GM23248 (cell line): Measurements from ENCODE around the gene PCDHA9.

ENCODE experiments used
- EZH2 ChIP-seq: fragments of 200-600 bp; sonication (generic); IDR thresholded peaks from 2 replicates; pipeline ENCODE4 v1.6.1; 2018; ENCODE audit warnings: antibody characterized with exemption, mild to moderate bottlenecking; ENCODE audit not compliant: insufficient read depth, poor library complexity, severe bottlenecking
- EZH2phosphoT487 ChIP-seq: fragments of 200-600 bp; sonication (generic); IDR thresholded peaks from 2 replicates; pipeline ENCODE4 v1.6.1; 2018; ENCODE audit warnings: antibody characterized with exemption, moderate library complexity, mild to moderate bottlenecking, low read depth; ENCODE audit not compliant: insufficient read depth

DNA sequence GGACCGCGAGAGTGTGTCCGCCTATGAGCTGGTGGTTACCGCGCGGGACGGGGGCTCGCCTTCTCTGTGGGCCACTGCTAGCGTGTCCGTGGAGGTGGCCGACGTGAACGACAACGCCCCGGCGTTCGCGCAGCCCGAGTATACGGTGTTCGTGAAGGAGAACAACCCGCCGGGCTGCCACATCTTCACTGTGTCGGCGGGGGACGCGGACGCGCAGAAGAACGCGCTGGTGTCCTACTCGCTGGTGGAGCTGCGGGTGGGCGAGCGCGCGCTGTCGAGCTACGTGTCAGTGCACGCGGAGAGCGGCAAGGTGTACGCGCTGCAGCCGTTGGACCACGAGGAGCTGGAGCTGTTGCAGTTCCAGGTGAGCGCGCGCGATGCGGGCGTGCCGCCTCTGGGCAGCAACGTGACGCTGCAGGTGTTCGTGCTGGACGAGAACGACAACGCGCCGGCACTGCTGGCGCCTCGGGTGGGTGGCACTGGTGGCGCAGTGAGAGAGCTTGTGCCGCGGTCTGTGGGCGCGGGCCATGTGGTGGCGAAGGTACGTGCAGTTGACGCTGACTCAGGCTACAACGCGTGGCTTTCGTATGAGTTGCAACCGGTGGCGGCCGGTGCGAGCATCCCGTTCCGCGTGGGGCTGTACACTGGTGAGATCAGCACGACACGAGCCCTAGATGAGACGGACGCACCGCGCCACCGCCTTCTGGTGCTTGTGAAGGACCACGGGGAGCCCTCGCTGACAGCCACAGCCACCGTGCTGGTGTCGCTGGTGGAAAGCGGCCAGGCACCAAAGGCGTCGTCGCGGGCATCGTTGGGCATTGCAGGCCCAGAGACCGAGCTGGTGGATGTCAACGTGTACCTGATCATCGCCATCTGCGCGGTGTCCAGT lies 12.3 kb upstream of the PCDHA9 start:
- TF ChIP-seq EZH2 (no peak), EZH2phosphoT487 (no peak)
